ENCODE data around the gene VEPH1. TPM values are rescaled to one million over a fixed set of nuclear protein-coding genes. Genes with fewer than 3 reads are reported as not detected.

VEPH1 gene
- total RNA-seq, 1 experiment from 2014 or later: 7.7 TPM

GRCh38 chr3:157305392-157305791, 197.8 kb downstream of the VEPH1 start:
- Histone ChIP-seq H3K9me3 (ENCODE audit: control insufficient read depth, low read depth, low read length) (no peaks in the 10 kb centered on the region), H2BK20ac (ENCODE audit: low read depth, low read length, poor library complexity, severe bottlenecking) (no peak overlapping the region), H3K27ac (ENCODE audit: insufficient read length, low read depth, low read length) (no peak overlapping the region), H2BK12ac (ENCODE audit: insufficient read length, low read depth, low read length) (no peak overlapping the region), H2BK15ac (ENCODE audit: low read depth, low read length) (no peak overlapping the region), H2AFZ (ENCODE audit: low read length) (no peak overlapping the region), H2BK120ac (ENCODE audit: low read depth, low read length, poor library complexity, severe bottlenecking) (no peak overlapping the region), H3K4me1 (ENCODE audit: insufficient read depth, low read length) (no peaks in the 10 kb centered on the region), H3K23ac (ENCODE audit: insufficient read length, low read depth, low read length) (no peak overlapping the region), H3K79me2 (ENCODE audit: insufficient read depth, low read length) (no peaks in the 10 kb centered on the region), H4K5ac (ENCODE audit: insufficient read length, low read depth, low read length) (no peak overlapping the region), H4K8ac (replicated peaks; ENCODE audit: insufficient read length, low read depth, low read length) (no peak overlapping the region), H3K4me2 (ENCODE audit: insufficient read depth, insufficient read length, low read length) (no peak overlapping the region), H3K23me2 (ENCODE audit: insufficient read length, low read depth, low read length, poor library complexity, severe bottlenecking) (no peaks in the 10 kb centered on the region), H4K20me1 (ENCODE audit: control insufficient read depth, insufficient read depth, insufficient read length) (no peaks in the 10 kb centered on the region), H4K91ac (ENCODE audit: insufficient read length, low read depth, low read length) (no peak overlapping the region), H2AK5ac (ENCODE audit: insufficient read length, low read length) (no peak overlapping the region), H3K79me1 (ENCODE audit: insufficient read depth, low read depth, low read length, poor library complexity, severe bottlenecking) (no peaks in the 10 kb centered on the region), H3T11ph (ENCODE audit: low read length) (no peak overlapping the region), H3K14ac (ENCODE audit: insufficient read depth, low read length) (no peak overlapping the region), H3K4ac (ENCODE audit: low read depth, low read length) (no peak overlapping the region), H3K9ac (ENCODE audit: extremely low read depth, insufficient read length, low read length) (no peak overlapping the region), H3K27me3 (ENCODE audit: insufficient read depth, low read length) (no peaks in the 10 kb centered on the region), H3K56ac (ENCODE audit: insufficient read length, low read depth, low read length) (no peak overlapping the region), H2BK5ac (ENCODE audit: insufficient read length, low read length) (no peak overlapping the region), H3K18ac (ENCODE audit: insufficient read length, low read depth, low read length) (no peak overlapping the region)
- Mint-ChIP-seq H3K9me3 (no peaks in the 10 kb centered on the region), H3K36me3 (ENCODE audit: insufficient read depth in 1 of 3, low read depth in 3 of 3) (no peaks in the 10 kb centered on the region; a peak in 1 of 7 replicates), H3K4me1 (peaks cover 7 to 8% of the 10 kb centered on the region in 2 experiments), H3K27ac (no peak overlapping the region), H3K27me3 (ENCODE audit: low read depth) (no peaks in the 10 kb centered on the region), H3K4me3 (no peak overlapping the region)
- WGBS (ENCODE audit: extremely low coverage, insufficient read length, low lambda C conversion rate): no CpG with 5 or more reads among the region's 4 CpGs
- no peak for DNase-seq
- TF ChIP-seq CTCF (conservative IDR thresholded peaks at IDR 0.05): no peak
